ENCODE results near the gene RRN3.

DNA sequence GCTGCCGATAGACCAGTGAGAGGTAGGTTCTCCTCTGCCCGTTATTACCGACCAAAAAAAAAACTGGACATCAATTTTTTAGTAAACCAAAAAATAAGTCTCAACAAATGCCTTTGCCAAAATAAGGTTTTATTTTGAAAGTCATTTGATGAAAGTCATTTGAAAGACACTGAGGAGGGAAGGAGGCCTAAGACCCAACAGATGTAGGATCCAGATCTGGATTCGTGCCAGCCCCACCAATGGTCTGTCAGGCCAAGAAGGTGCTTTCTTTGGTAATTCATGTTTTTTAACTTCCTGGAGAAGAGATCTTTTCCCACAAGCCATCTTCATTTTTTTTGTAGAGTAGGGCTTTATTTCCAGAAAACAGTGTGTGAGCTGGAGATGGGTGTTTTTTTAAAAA lies 56.3 kb downstream of the RRN3 start:
- TF ChIP-seq CTCF (IDR thresholded peaks at IDR 0.05 in 4 of 5, conservative IDR thresholded peaks at IDR 0.05 in 1 of 5) (no peak), POLR2A (IDR thresholded peaks at IDR 0.05) (no peak)
